GM12891 (cell line): ENCODE measurements around the gene AGFG1.

Source experiments
- PAX5 ChIP-seq: IDR thresholded peaks from 2 replicates; pipeline ENCODE4 v1.6.1; 2011; ENCODE audit warnings: low read length, moderate library complexity, mild to moderate bottlenecking; ENCODE audit not compliant: insufficient read depth, severe bottlenecking
- POLR2A ChIP-seq: IDR thresholded peaks from 2 replicates; pipeline ENCODE4 v1.6.1; 2011; ENCODE audit warnings: low read depth, low read length, control low read depth
- POLR2AphosphoS5 ChIP-seq: IDR thresholded peaks from 2 replicates; pipeline ENCODE4 v1.6.1; 2011; ENCODE audit warnings: low read depth, low read length, control low read depth
- POU2F2 ChIP-seq: IDR thresholded peaks from 2 replicates; pipeline ENCODE4 v1.6.1; 2011; ENCODE audit warnings: low read depth, mild to moderate bottlenecking, control low read depth, low read length, moderate library complexity
- SPI1 ChIP-seq: IDR thresholded peaks from 2 replicates; pipeline ENCODE4 v1.6.1; 2011; ENCODE audit warnings: low read depth, low read length, control low read depth
- TAF1 ChIP-seq: IDR thresholded peaks from 2 replicates; pipeline ENCODE4 v1.6.1; 2011; ENCODE audit warnings: low read depth, low read length, control low read depth

- no peak for TF ChIP-seq POLR2A
- no peak for TF ChIP-seq POLR2AphosphoS5
- TF ChIP-seq SPI1 = no peak
- no peak for TF ChIP-seq TAF1
- TF ChIP-seq POU2F2 = no peak
- no peak for TF ChIP-seq PAX5
These were observed 41.3 kb upstream of the AGFG1 start for GRCh38 chr2:227430639-227431038.
